NCI-H146 (cell line): ENCODE measurements around the gene EPB41L2.

ENCODE experiments used
- DNase-seq: peaks from one replicate; lab custom pipeline; 2025; lab: John Stamatoyannopoulos, UW

Gene EPB41L2

DNA sequence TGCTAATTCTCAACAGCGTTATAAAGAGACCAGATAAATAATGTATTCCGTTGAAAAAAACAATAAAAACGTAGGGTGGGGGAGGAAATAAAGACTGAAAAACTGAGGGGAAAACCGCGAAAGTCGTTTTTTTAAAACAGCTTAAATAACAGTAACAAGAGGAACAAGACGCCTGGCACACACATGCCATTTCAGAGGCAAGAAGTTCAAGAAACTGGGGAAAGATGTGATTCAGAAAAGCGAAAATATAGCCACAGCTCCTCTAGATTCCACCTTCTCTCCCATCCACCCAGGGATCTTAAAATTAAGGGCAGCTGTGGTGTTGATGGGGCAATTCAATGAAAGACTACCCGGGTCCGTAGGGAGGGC lies 1.3 kb downstream of the EPB41L2 start:
- no peak for DNase-seq

DNA sequence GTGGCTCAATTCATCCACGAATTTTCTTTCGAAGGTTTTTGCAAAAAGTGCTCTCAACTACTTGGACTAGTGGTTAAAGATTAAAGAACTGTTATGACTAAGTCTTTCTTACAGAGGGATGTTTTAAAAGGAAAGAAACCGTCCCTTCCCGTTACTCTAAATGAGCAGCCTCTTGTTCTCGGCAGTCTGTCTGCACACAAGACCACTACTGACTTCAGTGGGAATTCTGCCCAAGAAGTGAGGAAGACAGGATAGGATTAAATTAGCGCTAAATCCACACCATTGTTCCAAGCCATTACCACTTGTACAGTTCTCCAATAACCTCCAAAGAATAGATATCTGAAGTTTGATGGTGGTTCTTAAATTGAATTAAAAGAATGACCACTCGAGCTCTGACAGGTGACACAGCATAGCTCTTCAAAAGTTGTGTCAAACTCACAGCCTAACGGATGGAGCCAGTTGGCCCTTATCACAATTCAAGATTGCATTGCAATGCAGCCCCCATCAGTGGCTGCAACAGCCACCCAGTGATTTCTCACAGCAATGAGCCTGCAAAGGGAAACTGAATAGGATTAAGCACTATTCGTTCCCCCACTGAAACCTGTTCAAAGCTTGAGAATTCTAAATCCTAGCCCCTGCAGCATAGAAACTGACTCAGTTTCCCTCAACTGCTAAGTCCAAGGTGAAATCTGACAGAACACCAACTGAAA lies 1.8 kb downstream of the EPB41L2 start:
- DNase-seq: no peak

DNA sequence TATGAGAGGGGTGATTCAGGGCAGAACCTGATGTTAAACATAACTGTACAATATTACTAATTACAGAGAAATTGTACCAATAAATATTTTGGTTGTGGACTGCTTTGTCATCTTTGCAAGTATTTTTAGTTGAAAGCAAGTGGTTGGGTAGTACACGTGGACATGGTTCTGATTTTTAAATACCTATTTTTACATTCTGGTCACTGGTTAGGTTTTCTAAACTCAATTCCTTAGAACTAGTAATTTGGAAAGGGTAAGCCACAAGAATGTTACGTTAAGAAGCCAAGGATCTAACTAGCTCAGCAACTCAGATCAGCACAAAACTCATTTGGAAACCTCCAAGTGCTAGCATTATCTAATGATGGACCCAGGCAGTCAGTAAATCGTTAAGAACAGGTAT lies 2.7 kb downstream of the EPB41L2 start:
- DNase-seq: no peak

DNA sequence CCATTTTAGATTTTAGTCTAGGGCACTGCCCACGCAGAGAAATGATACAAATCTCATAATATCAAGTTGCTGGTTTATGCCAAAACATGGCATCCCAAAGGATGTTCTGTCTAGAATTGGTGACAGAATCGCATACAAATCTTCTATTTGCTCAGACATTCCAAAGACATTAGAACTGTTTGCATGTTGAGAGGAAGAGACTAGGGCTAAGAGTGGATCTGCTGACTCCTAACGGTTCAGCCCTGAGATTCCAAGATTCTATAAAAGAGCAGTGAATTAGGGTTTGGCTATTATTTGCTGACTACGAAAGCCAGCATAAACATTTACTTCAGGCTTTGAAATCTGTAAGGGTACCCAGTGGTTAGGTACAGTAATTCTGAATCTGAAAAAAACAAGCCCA lies 3.6 kb downstream of the EPB41L2 start:
- DNase-seq: no peak

DNA sequence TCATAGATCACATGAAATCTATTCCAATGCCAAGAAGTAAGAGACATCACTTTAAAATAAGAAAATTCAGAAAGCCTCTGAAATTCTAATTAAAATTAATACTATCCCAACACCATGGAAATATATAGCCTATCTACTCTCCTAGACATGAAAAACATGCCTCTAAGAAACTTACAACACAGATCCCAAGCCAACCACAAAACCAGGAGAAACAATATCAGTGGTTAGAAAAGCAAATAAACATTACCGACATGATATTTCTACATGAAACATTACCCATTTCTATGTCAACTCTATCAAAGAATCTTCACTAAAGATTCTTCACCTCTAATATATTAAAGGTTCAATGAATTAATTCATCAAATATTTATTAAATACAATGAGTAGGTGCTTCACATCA lies 4.8 kb downstream of the EPB41L2 start:
- DNase-seq: no peak

DNA sequence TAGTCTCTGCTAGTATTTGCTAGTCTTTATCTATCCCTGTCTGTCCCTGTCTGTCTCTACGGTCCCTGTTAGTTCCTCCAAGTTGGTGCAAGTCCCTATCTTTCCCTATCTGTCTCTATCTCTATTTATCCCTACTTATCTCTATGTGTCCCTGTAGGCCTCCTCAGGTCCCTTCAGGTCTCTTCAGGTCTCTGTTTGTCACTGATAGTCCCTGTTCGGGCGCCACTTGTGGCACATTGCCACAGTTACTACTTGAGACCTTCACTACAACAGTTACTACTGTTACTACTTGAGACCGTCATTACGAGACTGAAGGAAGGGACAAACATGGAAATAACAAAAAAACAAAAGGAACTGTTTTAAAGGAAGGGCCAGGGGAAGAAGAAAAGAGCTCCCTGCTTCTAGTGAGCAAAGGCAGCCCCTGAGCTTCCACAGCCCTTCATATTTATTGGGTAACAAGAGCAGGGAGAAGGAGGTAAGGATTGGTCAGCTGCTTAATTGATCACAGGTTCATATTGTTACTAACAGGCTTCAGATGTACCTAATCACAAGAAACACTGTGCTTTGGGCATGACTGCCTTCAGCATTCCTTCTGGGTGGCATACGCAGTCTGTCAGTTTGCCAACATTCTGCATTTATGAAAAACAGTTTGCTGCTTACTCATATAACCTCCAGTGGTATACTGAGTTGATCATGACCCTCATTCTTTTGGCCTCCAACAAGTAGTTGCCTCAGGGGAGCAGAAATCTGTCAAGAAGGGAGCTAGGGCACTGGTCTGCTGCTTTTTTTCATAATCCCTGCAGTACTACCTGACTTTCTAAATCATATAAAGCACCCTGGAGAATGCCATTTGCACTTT lies 8.4 kb downstream of the EPB41L2 start:
- no peak for DNase-seq

DNA sequence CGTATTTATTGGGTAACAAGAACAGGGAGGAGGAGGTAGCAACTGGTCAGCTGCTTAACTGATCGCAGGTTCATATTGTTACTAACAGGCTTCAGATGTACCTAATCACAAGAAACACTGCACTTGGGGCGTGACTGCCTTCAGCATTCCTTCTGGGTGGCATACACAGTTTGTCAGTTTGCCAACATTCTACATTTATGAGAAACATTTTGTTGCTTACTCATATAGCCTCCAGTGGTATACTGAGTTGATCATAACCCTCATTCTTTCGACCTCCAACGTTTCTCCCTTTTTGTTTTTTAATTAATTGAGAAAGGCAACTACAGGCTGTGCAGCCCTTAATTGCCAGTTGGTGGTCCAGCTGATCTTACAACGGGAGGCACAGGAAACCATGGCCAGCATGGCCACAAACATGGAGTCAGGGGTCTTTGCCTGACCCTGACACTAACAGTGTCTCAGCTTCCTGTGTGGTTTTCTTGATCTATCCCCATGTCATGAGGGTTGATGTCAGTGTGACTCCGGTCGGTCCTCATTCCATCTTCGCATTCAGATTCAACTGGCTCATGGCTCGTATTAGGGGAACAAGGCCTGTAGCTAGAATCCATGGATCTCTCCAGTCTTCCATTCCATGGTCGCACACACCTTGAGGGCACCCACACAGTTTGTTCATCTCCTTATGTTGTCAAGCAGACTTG lies 9.4 kb downstream of the EPB41L2 start:
- DNase-seq: no peak

DNA sequence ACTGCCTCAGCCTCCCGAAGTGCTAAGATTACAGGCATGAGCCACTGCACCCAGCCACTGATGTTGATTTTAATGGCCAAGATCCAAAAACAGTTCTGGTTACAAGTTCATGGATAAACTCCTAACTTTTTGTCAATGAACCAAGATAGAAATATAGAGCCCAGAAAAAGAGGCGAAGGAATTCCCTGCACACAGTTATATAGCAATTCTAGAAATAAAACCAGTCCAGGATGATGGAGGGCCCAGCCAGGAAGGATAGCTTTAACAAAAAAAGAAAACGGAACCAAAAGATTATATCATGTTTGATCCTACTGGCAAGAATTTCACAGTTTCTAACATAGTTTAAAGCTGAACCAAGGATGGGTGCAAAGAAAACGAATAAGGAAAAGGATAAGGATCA lies 10.9 kb downstream of the EPB41L2 start:
- no peak for DNase-seq

DNA sequence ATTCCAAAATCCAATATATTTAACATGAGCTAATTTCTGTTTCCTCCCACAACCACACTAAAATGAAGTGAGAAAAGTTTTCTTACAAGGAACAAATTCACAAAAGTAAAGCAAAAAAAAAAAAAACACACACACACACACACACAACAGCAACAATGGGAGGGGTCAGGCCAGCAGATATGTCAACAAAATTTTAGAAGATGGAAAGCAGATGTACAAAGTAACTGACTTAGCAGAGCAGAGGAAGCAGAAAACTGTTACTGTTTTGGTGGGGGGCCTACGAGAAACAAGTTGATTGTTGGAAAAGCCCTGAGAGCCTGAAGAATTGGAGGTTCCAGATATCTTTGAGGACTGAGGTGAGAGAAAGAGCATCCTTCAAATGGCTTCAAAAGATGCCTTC lies 11.7 kb downstream of the EPB41L2 start:
- DNase-seq: no peak

DNA sequence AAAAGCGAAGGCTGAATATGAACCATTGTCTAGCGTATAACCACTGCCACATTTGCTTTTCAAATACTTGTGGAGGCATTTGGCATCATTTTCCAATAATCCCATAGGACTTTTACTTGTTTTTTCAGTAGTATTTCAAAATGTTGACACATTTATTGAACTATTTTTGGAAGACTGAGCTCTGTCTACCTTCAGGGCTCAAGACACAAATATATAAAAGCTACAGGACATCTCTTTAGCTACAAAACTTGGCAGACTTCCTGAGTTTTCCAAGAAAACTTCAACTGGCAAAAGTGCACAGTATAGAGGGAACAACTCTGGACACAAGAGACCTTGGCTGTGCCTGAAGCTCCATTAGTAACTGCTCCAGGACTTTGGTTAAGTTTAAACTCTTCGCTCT lies 13.4 kb downstream of the EPB41L2 start:
- DNase-seq: no peak

DNA sequence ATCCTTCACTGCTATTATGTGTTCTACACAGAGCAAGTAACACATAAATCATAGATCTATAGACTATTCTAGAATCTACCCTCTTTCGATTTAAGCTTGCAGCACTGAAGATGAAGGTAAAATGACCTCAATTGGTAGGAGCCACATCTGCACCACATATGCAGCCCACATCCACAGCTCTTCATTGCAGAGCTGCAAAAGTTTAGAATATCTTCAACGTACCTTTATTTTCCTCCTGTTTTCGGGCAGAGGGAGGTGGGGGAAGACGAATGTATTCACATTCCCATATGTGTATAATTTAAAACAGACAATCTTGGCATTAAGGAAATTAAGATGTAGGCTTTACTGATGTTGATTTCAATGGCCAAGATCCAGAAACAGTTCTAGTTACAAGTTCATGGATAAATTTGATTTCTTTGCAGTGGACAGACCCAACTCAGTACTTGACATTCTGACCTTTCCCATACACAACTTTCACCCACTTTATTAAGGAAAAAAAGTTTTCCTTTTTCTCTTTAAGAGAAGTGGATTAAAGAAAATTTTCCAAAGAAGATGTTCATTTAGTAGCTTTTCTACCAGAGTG lies 14.0 kb downstream of the EPB41L2 start:
- no peak for DNase-seq

DNA sequence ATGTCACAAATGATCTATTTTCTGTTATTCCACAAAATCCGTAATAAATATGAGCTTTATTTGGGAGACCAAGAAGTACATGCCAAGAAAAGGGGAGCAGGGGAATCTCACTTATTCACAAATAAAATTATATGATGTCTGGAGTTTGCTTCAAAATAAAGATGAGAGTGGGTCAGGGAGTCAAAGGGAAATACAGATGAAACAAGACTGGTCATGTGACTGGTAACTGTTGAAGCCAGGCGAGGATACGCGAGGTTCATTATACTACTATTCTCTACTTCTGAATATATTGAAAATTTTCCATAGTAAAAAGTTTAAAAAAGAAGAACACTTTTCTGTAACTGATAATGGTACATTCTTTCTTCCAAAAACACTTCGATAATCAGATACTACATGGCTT lies 14.6 kb downstream of the EPB41L2 start:
- no peak for DNase-seq

DNA sequence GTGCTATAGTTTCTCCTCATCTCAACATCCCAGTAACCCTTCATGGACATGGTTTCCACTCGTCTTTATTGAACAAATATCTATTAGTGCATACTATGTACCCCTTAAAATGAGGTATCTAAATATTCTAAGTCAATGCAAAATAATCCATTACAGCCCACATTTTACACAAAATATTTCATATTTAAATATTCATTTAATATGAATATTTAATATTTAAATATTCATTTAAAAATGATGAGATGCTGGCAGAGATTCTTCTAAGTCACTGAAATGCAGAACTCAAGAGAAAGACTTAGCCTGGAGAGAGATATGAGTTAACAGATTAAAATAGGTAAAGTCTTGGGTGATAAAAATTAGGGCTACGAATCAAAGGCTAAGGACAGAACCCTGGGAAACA lies 17.9 kb downstream of the EPB41L2 start:
- DNase-seq: no peak

DNA sequence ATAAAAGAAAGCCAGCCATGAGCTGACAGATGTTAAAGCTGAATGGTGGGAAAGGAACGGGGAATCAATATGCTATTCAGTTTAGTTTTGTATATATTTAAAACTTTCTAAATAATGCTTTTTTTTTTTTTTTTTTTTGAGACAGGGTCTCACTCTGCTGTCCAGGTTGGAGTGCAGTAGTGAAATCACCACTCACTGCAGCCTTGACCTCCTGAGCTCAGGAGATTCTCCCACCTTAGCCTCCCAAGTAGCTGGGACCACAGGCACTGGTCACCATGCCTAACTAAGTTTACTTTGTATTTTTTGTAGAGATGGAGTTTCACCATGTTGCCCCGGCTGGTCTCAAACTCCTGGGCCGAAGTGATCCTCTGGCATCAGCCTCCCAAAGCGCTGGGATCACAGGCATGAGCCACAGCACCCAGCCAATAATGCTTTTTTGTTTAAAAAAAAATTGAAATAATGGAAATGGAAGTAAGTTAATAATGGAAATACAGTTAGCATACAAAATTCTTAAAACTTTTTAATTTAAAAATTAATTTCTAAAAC lies 19.1 kb downstream of the EPB41L2 start:
- no peak for DNase-seq

DNA sequence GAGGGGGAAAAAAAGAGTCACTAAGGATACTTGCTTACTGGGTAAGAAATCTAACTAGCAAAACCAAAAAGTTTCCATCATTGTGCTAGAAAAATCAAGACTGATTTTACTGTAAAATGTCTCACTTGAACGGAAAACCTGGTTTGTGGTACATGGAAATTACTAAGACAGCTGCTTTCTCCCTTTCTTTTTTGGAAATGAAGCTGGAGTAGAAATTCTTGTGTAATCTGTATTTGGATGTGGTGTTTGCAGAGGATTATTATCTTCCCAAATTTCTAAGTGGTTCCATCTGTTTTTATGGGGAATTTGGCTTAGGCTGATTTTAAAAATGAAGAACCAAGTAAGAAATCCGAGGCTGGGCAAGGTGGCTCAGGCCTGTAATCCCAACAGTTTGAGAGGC lies 20.4 kb downstream of the EPB41L2 start:
- DNase-seq: no peak

DNA sequence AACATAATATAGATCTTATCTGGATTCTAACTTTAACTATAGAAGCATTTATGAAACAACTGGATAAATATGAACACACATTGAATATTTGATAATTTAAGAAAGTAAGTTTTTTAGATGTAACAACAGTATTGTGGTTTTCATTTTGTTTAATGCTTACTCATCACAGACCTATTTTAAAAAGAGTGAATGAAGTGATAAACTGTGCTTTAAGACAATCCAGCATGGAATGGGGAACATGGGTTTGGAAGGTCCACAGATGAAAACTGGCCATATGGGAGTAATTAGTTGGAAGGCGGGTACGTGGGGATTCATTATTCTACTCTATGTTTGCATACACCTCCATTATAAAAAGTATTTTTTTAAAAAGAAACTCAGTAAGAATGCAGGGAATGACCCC lies 21.2 kb downstream of the EPB41L2 start:
- no peak for DNase-seq

DNA sequence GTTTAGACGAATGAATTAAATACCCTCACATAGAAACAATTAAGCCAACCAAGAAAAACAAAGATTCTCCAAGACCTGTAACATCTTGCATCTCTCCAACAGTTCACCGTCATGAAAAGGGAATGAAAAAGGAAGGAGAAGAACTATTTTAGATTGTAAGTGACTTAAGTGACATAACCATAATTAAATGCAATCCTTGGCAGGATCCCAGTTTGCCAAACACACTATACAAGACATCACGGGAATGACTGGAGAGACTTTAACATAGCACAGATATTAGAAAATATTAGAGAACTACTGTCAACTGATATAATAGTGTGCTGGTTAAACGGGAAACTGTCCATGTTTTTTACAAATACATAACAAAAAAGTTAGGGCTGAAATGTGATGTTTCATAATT lies 22.2 kb downstream of the EPB41L2 start:
- DNase-seq: no peak

DNA sequence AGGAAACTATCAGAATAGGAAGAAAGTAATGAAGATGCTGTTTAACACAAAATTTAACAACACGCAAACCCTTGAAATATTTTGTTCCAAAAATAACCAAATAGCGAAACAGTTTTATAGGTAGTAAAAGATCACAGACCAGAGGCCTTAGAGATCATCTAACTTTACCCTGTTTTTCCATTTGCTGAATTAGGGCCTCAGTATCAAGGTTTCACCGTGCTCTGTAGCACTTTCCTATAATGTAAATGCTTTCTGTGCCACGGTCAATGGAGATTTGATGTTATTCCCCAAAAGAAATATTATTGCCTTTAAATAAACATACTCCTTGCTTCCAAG lies 23.7 kb downstream of the EPB41L2 start:
- no peak for DNase-seq

DNA sequence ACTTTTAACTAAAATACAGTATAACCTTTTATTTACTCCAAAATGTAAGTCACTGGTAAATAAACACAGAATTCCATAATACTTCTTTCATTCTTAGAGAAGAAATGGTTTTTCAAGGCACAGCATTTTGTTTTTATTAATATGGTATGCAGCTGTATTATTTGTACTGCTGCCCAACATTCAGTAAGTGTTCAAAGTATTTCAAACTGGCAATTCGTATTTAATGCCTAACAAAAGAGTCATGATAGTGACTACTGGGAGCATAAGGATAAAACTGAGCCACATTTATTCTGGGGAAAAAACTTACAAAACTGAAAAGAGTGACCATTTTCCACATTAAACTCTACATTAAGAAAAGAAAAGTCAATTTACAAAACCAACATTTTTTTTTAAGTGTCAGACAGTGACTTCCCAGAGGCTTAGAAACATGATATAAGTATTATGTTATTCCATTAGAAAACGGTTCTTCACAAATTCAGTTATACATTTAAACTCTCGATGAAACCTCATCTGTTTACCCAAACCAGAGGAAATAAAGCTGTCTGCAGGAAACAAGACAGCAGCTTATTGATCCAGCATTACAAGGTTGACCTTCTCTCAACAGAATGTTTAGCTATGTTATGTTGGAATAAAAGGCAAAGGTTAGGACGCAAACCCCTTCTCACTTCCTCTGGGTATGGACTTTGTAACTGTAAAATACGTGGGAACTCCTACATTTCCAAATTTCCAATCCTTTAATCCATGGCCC lies 24.3 kb downstream of the EPB41L2 start:
- DNase-seq: no peak

DNA sequence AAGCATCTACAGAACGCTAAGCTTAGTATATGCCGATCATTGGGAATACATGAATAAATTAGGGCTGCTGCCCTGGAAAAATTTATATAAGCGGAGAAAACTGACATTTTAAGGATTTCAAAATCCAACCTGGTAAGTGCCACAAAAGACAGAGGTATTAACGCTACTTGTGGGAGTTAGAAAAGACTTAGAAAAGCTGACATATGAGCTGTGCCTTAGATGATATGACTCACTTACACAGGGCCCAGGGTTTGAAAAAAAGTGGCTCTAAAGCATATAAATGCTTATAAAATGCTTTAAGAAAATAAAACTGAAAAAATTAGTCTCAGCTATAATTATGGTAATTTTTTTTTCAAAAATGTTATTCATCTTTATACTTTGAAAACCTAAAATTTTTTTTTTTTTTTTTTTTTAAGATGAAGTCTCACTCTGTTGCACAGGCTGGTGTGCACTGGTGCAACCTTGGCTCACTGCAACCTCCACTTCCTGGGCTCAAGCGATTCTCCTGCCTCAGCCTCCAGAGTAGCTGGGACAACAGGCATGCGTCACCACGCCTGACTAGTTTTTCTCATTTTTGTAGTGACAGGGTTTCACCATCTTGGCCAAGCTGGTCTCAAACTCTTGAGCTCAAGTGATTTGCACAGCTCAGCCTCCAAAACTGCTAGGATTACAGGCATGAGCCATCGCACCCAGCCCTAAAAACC lies 25.7 kb downstream of the EPB41L2 start:
- DNase-seq: no peak

DNA sequence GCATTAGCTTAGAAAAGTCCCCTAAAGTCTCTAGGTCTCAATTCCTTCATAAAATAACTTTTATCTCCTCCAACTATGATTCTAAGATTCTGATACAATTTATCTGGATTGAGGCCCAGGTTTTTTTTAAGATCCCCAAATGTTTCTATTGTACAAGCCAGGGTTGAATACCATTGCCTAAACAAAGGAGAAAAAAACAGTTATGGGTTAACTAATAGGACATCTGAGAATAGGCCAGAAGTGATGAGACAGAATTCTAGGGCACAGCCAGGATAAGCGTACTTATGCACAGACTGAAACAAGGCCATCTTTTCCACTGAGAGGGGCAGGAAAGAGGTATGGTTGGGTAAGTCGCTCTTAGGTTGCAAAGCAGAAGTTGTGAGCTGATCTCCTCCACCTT lies 26.4 kb downstream of the EPB41L2 start:
- DNase-seq: no peak
